H9 (cell line): Measurements from ENCODE around the gene RBPJ. TPM values are rescaled to one million over a fixed set of nuclear protein-coding genes. Genes with fewer than 3 reads are reported as not detected.

Source experiments
- DNase-seq: peaks from one replicate; pipeline ENCODE4 v3.0.0-alpha.2; 2017
- H2AFZ ChIP-seq: one replicate; pipeline ENCODE4 v1.6.1; 2013; ENCODE audit warnings: mild to moderate bottlenecking, low read length, control low read depth, moderate library complexity
- H2AK5ac ChIP-seq: 2 replicates; pipeline ENCODE4 v1.6.1; 2013; ENCODE audit warnings: low read length, control low read depth, mixed read lengths; ENCODE audit not compliant: insufficient read length
- H2BK120ac ChIP-seq: one replicate; pipeline ENCODE4 v1.6.1; 2013; ENCODE audit warnings: low read depth, mild to moderate bottlenecking, low read length, control low read depth, inconsistent platforms; ENCODE audit not compliant: poor library complexity, severe bottlenecking
- H2BK12ac ChIP-seq: 2 replicates; pipeline ENCODE4 v1.6.1; 2013; ENCODE audit warnings: low read length, control low read depth, mixed read lengths, low read depth; ENCODE audit not compliant: insufficient read length
- H2BK15ac ChIP-seq: 2 replicates; pipeline ENCODE4 v1.6.1; 2013; ENCODE audit warnings: low read depth, low read length, control low read depth
- H2BK20ac ChIP-seq: one replicate; pipeline ENCODE4 v1.6.1; 2013; ENCODE audit warnings: low read depth, mild to moderate bottlenecking, low read length, control low read depth, inconsistent platforms; ENCODE audit not compliant: poor library complexity, severe bottlenecking
- H2BK5ac ChIP-seq: 2 replicates; pipeline ENCODE4 v1.6.1; 2013; ENCODE audit warnings: low read length, control low read depth, mixed read lengths; ENCODE audit not compliant: insufficient read length
- H3K14ac ChIP-seq: 2 replicates; pipeline ENCODE4 v1.6.1; 2013; ENCODE audit warnings: low read length, control low read depth; ENCODE audit not compliant: insufficient read depth
- H3K18ac ChIP-seq: 2 replicates; pipeline ENCODE4 v1.6.1; 2013; ENCODE audit warnings: low read depth, mild to moderate bottlenecking, mixed read lengths, low read length, control low read depth; ENCODE audit not compliant: insufficient read length
- H3K23ac ChIP-seq: 2 replicates; pipeline ENCODE4 v1.6.1; 2013; ENCODE audit warnings: low read length, control low read depth, mixed read lengths, low read depth; ENCODE audit not compliant: insufficient read length
- H3K23me2 ChIP-seq: 2 replicates; pipeline ENCODE4 v1.6.1; 2013; ENCODE audit warnings: low read depth, mild to moderate bottlenecking, mixed read lengths, low read length, control low read depth; ENCODE audit not compliant: insufficient read length, poor library complexity, severe bottlenecking
- H3K27ac ChIP-seq: 2 replicates; pipeline ENCODE4 v1.5.1; 2013; ENCODE audit warnings: low read length, control low read depth, mixed read lengths, low read depth; ENCODE audit not compliant: insufficient read length
- H3K27me3 ChIP-seq: 2 replicates; pipeline ENCODE4 v1.6.1; 2013; ENCODE audit warnings: low read length, control low read depth, inconsistent platforms; ENCODE audit not compliant: insufficient read depth
- H3K4ac ChIP-seq: 2 replicates; pipeline ENCODE4 v1.6.1; 2013; ENCODE audit warnings: low read depth, mild to moderate bottlenecking, control low read depth, inconsistent platforms, low read length, moderate library complexity
- H3K4me1 ChIP-seq: 2 replicates; pipeline ENCODE4 v1.6.1; 2013; ENCODE audit warnings: low read length, control low read depth, inconsistent platforms; ENCODE audit not compliant: insufficient read depth
- H3K4me2 ChIP-seq: 2 replicates; pipeline ENCODE4 v1.6.1; 2013; ENCODE audit warnings: low read length, control low read depth, mixed read lengths; ENCODE audit not compliant: insufficient read length, insufficient read depth
- H3K56ac ChIP-seq: 2 replicates; pipeline ENCODE4 v1.6.1; 2013; ENCODE audit warnings: low read depth, mild to moderate bottlenecking, mixed read lengths, low read length, control low read depth; ENCODE audit not compliant: insufficient read length
- H3K79me1 ChIP-seq: 2 replicates; pipeline ENCODE4 v1.6.1; 2013; ENCODE audit warnings: low read depth, mild to moderate bottlenecking, moderate library complexity, low read length, control low read depth, inconsistent platforms; ENCODE audit not compliant: insufficient read depth, poor library complexity, severe bottlenecking
- H3K79me2 ChIP-seq: 2 replicates; pipeline ENCODE4 v1.6.1; 2013; ENCODE audit warnings: low read length, control low read depth, inconsistent platforms; ENCODE audit not compliant: insufficient read depth
- H3K9ac ChIP-seq: 2 replicates; pipeline ENCODE4 v1.6.1; 2013; ENCODE audit warnings: low read length, control low read depth, mixed read lengths; ENCODE audit not compliant: insufficient read length; ENCODE audit errors: extremely low read depth
- H3K9me3 ChIP-seq: one replicate; pipeline ENCODE4 v1.6.1; 2013; ENCODE audit warnings: low read depth, low read length, inconsistent platforms; ENCODE audit not compliant: control insufficient read depth
- H3T11ph ChIP-seq: one replicate; pipeline ENCODE4 v1.6.1; 2013; ENCODE audit warnings: mild to moderate bottlenecking, low read length, control low read depth, inconsistent platforms
- H4K20me1 ChIP-seq: one replicate; pipeline ENCODE4 v1.6.1; 2013; ENCODE audit not compliant: control insufficient read depth, insufficient read length, insufficient read depth
- H4K5ac ChIP-seq: 2 replicates; pipeline ENCODE4 v1.6.1; 2013; ENCODE audit warnings: low read depth, mild to moderate bottlenecking, mixed read lengths, low read length, control low read depth; ENCODE audit not compliant: insufficient read length
- H4K8ac ChIP-seq: replicated peaks from 2 replicates; pipeline ENCODE4 v1.6.1; 2013; ENCODE audit warnings: low read length, control low read depth, mixed read lengths, low read depth; ENCODE audit not compliant: insufficient read length
- H4K91ac ChIP-seq: 2 replicates; pipeline ENCODE4 v1.6.1; 2013; ENCODE audit warnings: low read depth, mild to moderate bottlenecking, moderate library complexity, mixed read lengths, low read length, control low read depth; ENCODE audit not compliant: insufficient read length
- H3K27ac Mint-ChIP-seq, 3 experiments: 2 replicates in 2 of 3; 3 replicates in 1 of 3; pipeline ENCODE4 v1.8.0; 2020 to 2021; ENCODE audit warnings: mixed read lengths in 3 of 3, mild to moderate bottlenecking in 1 of 3, moderate library complexity in 1 of 3
- H3K27me3 Mint-ChIP-seq: 2 replicates; pipeline ENCODE4 v1.8.0; 2021; ENCODE audit warnings: low read depth, mild to moderate bottlenecking, moderate library complexity, mixed read lengths
- H3K36me3 Mint-ChIP-seq, 3 experiments: 2 replicates in 2 of 3; 3 replicates in 1 of 3; pipeline ENCODE4 v1.8.0; 2020 to 2021; ENCODE audit warnings: low read depth in 3 of 3, mixed read lengths in 3 of 3; ENCODE audit not compliant: insufficient read depth in 1 of 3
- H3K4me1 Mint-ChIP-seq, 2 experiments: 2 replicates each; pipeline ENCODE4 v1.8.0; 2020; ENCODE audit warnings: mixed read lengths in 2 of 2
- H3K4me3 Mint-ChIP-seq, 2 experiments: 2 replicates in 1 of 2; 3 replicates in 1 of 2; pipeline ENCODE4 v1.8.0; 2020 to 2021; ENCODE audit warnings: mild to moderate bottlenecking in 2 of 2, mixed read lengths in 2 of 2, moderate library complexity in 1 of 2
- H3K9me3 Mint-ChIP-seq, 2 experiments: 2 replicates in 1 of 2; 3 replicates in 1 of 2; pipeline ENCODE4 v1.8.0; 2020; ENCODE audit warnings: mild to moderate bottlenecking in 2 of 2, mixed read lengths in 2 of 2, moderate library complexity in 1 of 2
- CTCF ChIP-seq: fragments of 200-600 bp; sonication (generic); conservative IDR thresholded peaks from 3 replicates; pipeline ENCODE4 v1.8.0; 2021; ENCODE audit warnings: antibody characterized with exemption, mild to moderate bottlenecking
- WGBS: extraction: QIAGEN DNeasy Blood & Tissue Kit; methylation state at CpG from one replicate; pipeline ENCODE4 v1.1.7; 2013; ENCODE audit warnings: missing lambda C conversion rate, low lambda C conversion rate, mixed read lengths; ENCODE audit not compliant: insufficient read length; ENCODE audit errors: extremely low coverage; 5-methylcytosine and 5-hydroxymethylcytosine counted together
- total RNA-seq: library from RNA; stranded (reverse); gene quantifications from 2 replicates; pipeline ENCODE4 v1.2.1, GENCODE V29; 2021

The RBPJ gene
- total RNA-seq, 1 experiment from 2014 or later, result 166 TPM

GRCh38 chr4:26273616-26273980 lies 47.2 kb upstream of the RBPJ start:
- Mint-ChIP-seq H3K4me1 (peaks cover 31 to 39% of the 10 kb centered on the region in 2 experiments), H3K27ac (peak overlapping the region; percentile 6 to 41 (median 8); a peak in 1 of 7 replicates), H3K9me3 (no peaks in the 10 kb centered on the region), H3K4me3 (no peak overlapping the region), H3K27me3 (no peaks in the 10 kb centered on the region; the same call in 1 of the 2 replicates), H3K36me3 (no peaks in the 10 kb centered on the region; a peak in 1 of 7 replicates)
- Histone ChIP-seq H4K20me1 (no peaks in the 10 kb centered on the region), H2BK120ac (no peak overlapping the region), H3K4me1 (peaks cover 3% of the 10 kb centered on the region), H3K4ac (no peak overlapping the region), H3K79me2 (no peaks in the 10 kb centered on the region), H4K91ac (no peak overlapping the region), H4K5ac (no peak overlapping the region), H3T11ph (no peak overlapping the region), H3K9ac (no peak overlapping the region), H3K56ac (no peak overlapping the region), H3K14ac (no peak overlapping the region), H2AK5ac (no peak overlapping the region), H2BK12ac (no peak overlapping the region), H3K23ac (no peak overlapping the region), H3K27me3 (no peaks in the 10 kb centered on the region), H2BK20ac (no peak overlapping the region), H3K79me1 (no peaks in the 10 kb centered on the region), H2AFZ (no peak overlapping the region), H2BK15ac (no peak overlapping the region), H3K9me3 (no peaks in the 10 kb centered on the region), H3K23me2 (no peaks in the 10 kb centered on the region), H3K18ac (no peak overlapping the region), H4K8ac (no peak overlapping the region), H3K27ac (no peak overlapping the region), H2BK5ac (no peak overlapping the region), H3K4me2 (no peak overlapping the region)
- WGBS, result no CpG with 5 or more reads among the region's 8 CpGs
- TF ChIP-seq CTCF, result no peak
- peak; percentile 59 for DNase-seq
